NAMALWA (cell line): ENCODE data around the gene GUCY1A1.

ENCODE experiments used
- DNase-seq: peaks from one replicate; pipeline ENCODE4 v3.0.0-alpha.2; 2015; ENCODE audit warnings: low spot score

The GUCY1A1 gene

GRCh38 chr4:155692361-155692760, 25.7 kb downstream of the GUCY1A1 start:
- no peak for DNase-seq

- no peak for DNase-seq
These were observed 26.5 kb downstream of the GUCY1A1 start for GRCh38 chr4:155693015-155693663.

GRCh38 chr4:155694100-155694785, 27.6 kb downstream of the GUCY1A1 start:
- no peak for DNase-seq

GRCh38 chr4:155696226-155696625, 29.6 kb downstream of the GUCY1A1 start:
- DNase-seq, result no peak

- DNase-seq, result no peak
These were observed 30.1 kb downstream of the GUCY1A1 start for GRCh38 chr4:155696726-155697125.

- no peak for DNase-seq
These were observed 35.2 kb downstream of the GUCY1A1 start for GRCh38 chr4:155701827-155702226.

GRCh38 chr4:155703486-155704247, 37.0 kb downstream of the GUCY1A1 start:
- DNase-seq, result no peak

GRCh38 chr4:155704841-155705404, 38.3 kb downstream of the GUCY1A1 start:
- no peak for DNase-seq

GRCh38 chr4:155705664-155706063, 39.0 kb downstream of the GUCY1A1 start:
- DNase-seq, result no peak

- no peak for DNase-seq
These were observed 39.5 kb downstream of the GUCY1A1 start for GRCh38 chr4:155706147-155706546.

GRCh38 chr4:155707251-155707650, 40.6 kb downstream of the GUCY1A1 start:
- DNase-seq, result no peak

- no peak for DNase-seq
These were observed 42.1 kb downstream of the GUCY1A1 start for GRCh38 chr4:155708782-155709181.

GRCh38 chr4:155709918-155710317, 43.3 kb downstream of the GUCY1A1 start:
- DNase-seq, result no peak

- no peak for DNase-seq
These were observed 44.9 kb downstream of the GUCY1A1 start for GRCh38 chr4:155711556-155711955.

- DNase-seq, result no peak
These were observed 46.2 kb downstream of the GUCY1A1 start for GRCh38 chr4:155712846-155713245.

GRCh38 chr4:155713911-155714310, 47.3 kb downstream of the GUCY1A1 start:
- no peak for DNase-seq

- no peak for DNase-seq
These were observed 55.7 kb downstream of the GUCY1A1 start for GRCh38 chr4:155722336-155722735.

GRCh38 chr4:155722816-155723499, 56.3 kb downstream of the GUCY1A1 start:
- DNase-seq, result no peak

GRCh38 chr4:155724731-155725130, 58.1 kb downstream of the GUCY1A1 start:
- no peak for DNase-seq

GRCh38 chr4:155734065-155734464, 67.4 kb downstream of the GUCY1A1 start:
- DNase-seq, result no peak

GRCh38 chr4:155734951-155735350, 68.3 kb downstream of the GUCY1A1 start:
- DNase-seq, result no peak

- DNase-seq, result no peak
These were observed 68.8 kb downstream of the GUCY1A1 start for GRCh38 chr4:155735496-155735895.
